ENCODE measurements around the gene DCLK3. TPM values are rescaled to one million over a fixed set of nuclear protein-coding genes. Genes with fewer than 3 reads are reported as not detected.

The DCLK3 gene
- total and polyA plus RNA-seq, 2 of the 4 experiments (the other 2 are of a cell fraction) = not detected

GRCh38 chr3:36688815-36689214, 75.5 kb downstream of the DCLK3 start:
- Histone ChIP-seq H4K20me1 (ENCODE audit: insufficient read depth, low read length) (no peaks in the 10 kb centered on the region), H4K5ac (ENCODE audit: low read depth, low read length) (no peak overlapping the region), H3K9me1 (ENCODE audit: insufficient read depth, low read length) (no peaks in the 10 kb centered on the region), H3K14ac (replicated peaks; ENCODE audit: low read depth, low read length) (no peak overlapping the region), H3K79me1 (ENCODE audit: low read depth in 1 of 2, low read length in 2 of 2) (no peaks in the 10 kb centered on the region), H2BK20ac (ENCODE audit: low read depth, low read length) (no peak overlapping the region), H3K9ac (ENCODE audit: low read depth, low read length) (no peak overlapping the region), H3K4me3 (ENCODE audit: insufficient read depth, low read depth, low read length) (no peak overlapping the region), H3K36me3 (ENCODE audit: control insufficient read depth, insufficient read depth, low read length) (no peaks in the 10 kb centered on the region), H3K4me2 (ENCODE audit: low read depth, low read length) (no peak overlapping the region), H2BK5ac (ENCODE audit: low read depth, low read length, poor library complexity, severe bottlenecking) (no peak overlapping the region), H4K91ac (ENCODE audit: insufficient read depth, low read depth, low read length) (peak overlapping the region; percentile 9; the same call in 1 of the 2 replicates), H4K8ac (ENCODE audit: low read depth in 2 of 2, low read length in 2 of 2) (no peak overlapping the region), H3K4ac (ENCODE audit: low read depth, low read length) (no peak overlapping the region), H2AK9ac (replicated peaks; ENCODE audit: low read depth, low read length, poor library complexity) (no peak overlapping the region), H3K9me3 (ENCODE audit: control insufficient read depth, insufficient read depth, low read length) (peaks cover 2% of the 10 kb centered on the region), H3K27me3 (ENCODE audit: control insufficient read depth, insufficient read depth, low read length) (no peaks in the 10 kb centered on the region), H3K27ac (ENCODE audit: insufficient read depth, low read length) (no peak overlapping the region), H3K56ac (ENCODE audit: extremely low read depth, insufficient read depth, low read length) (no peak overlapping the region), H3K23ac (ENCODE audit: low read depth, low read length) (no peak overlapping the region), H3K18ac (ENCODE audit: low read depth, low read length) (no peak overlapping the region), H2AK5ac (ENCODE audit: low read depth, low read length) (no peak overlapping the region), H2BK15ac (ENCODE audit: low read depth, low read length) (no peak overlapping the region), H2AFZ (replicated peaks; ENCODE audit: low read length, poor library complexity) (no peak overlapping the region), H2BK120ac (ENCODE audit: low read depth, low read length) (no peak overlapping the region), H3K4me1 (ENCODE audit: control insufficient read depth, insufficient read depth, low read length) (no peaks in the 10 kb centered on the region)
- no peak for DNase-seq
- BruUV-seq (replicated peaks) = no TSS peak
- no peak for TF ChIP-seq RFX5 (IDR thresholded peaks at IDR 0.05; ENCODE audit: low read depth, low read length)
- no peak for TF ChIP-seq MAZ (IDR thresholded peaks at IDR 0.05; ENCODE audit: borderline replicate concordance, low read depth, low read length)
- TF ChIP-seq, protein P1, sequence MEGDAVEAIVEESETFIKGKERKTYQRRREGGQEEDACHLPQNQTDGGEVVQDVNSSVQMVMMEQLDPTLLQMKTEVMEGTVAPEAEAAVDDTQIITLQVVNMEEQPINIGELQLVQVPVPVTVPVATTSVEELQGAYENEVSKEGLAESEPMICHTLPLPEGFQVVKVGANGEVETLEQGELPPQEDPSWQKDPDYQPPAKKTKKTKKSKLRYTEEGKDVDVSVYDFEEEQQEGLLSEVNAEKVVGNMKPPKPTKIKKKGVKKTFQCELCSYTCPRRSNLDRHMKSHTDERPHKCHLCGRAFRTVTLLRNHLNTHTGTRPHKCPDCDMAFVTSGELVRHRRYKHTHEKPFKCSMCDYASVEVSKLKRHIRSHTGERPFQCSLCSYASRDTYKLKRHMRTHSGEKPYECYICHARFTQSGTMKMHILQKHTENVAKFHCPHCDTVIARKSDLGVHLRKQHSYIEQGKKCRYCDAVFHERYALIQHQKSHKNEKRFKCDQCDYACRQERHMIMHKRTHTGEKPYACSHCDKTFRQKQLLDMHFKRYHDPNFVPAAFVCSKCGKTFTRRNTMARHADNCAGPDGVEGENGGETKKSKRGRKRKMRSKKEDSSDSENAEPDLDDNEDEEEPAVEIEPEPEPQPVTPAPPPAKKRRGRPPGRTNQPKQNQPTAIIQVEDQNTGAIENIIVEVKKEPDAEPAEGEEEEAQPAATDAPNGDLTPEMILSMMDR (conservative IDR thresholded peaks at IDR 0.05; ENCODE audit: low read depth, low read length) = no peak
- no peak for TF ChIP-seq RAD21 (IDR thresholded peaks at IDR 0.05; ENCODE audit: low read length)
- no peak for TF ChIP-seq RCOR1 (IDR thresholded peaks at IDR 0.05; ENCODE audit: insufficient replicate concordance, low read length)
- no peak for TF ChIP-seq MAFK (IDR thresholded peaks at IDR 0.05; ENCODE audit: low read depth, low read length)
- no peak for TF ChIP-seq NFE2L2 (IDR thresholded peaks at IDR 0.05; ENCODE audit: low read depth, low read length)
- TF ChIP-seq, protein P2, sequence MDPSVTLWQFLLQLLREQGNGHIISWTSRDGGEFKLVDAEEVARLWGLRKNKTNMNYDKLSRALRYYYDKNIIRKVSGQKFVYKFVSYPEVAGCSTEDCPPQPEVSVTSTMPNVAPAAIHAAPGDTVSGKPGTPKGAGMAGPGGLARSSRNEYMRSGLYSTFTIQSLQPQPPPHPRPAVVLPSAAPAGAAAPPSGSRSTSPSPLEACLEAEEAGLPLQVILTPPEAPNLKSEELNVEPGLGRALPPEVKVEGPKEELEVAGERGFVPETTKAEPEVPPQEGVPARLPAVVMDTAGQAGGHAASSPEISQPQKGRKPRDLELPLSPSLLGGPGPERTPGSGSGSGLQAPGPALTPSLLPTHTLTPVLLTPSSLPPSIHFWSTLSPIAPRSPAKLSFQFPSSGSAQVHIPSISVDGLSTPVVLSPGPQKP (IDR thresholded peaks at IDR 0.05; ENCODE audit: borderline replicate concordance, low read depth, low read length) = no peak
- no peak for TF ChIP-seq SMC3 (IDR thresholded peaks at IDR 0.05; ENCODE audit: low read depth, low read length)
- TF ChIP-seq MXI1 (IDR thresholded peaks at IDR 0.05; ENCODE audit: borderline replicate concordance, low read depth, low read length) = no peak
- TF ChIP-seq BHLHE40 (IDR thresholded peaks at IDR 0.05; ENCODE audit: low read depth, low read length) = no peak
- TF ChIP-seq FOS (IDR thresholded peaks at IDR 0.05; ENCODE audit: low read depth, low read length) = no peak
- in situ Hi-C loops (cut with MboI; ENCODE audit: low sequenced_read_pairs) = no loop called here
- ChIA-PET POLR2A (ENCODE audit: unreplicated experiment) (no interaction called here), CTCF (no interaction called here)
- intact Hi-C loops (cut with micrococcal nuclease) = no loop called here
- dilution Hi-C loops (cut with HindIII; ENCODE audit: low sequenced_read_pairs, unreplicated experiment) = no loop called here
- WGBS, 2 experiments (ENCODE audit: extremely low coverage in 2 of 2, insufficient read length in 1 of 2) = no CpG with 5 or more reads among the region's 2 CpGs
- ATAC-seq (ENCODE audit: low read depth) = no peak
